HG03045 (cell line): ENCODE results near the gene SLIT3.
"Not testable (repeated sequence)": the region's sequence is repeated elsewhere in the genome, so short reads cannot be mapped to it uniquely, and the experiment has no call there.

Experiments used
- ATAC-seq: cut with Tn5 transposase; IDR thresholded peaks from one replicate; pipeline ENCODE4 v1.9.1; 2021; ENCODE audit warnings: mild to moderate bottlenecking, moderate library complexity; ENCODE audit not compliant: unreplicated experiment

The SLIT3 gene

DNA sequence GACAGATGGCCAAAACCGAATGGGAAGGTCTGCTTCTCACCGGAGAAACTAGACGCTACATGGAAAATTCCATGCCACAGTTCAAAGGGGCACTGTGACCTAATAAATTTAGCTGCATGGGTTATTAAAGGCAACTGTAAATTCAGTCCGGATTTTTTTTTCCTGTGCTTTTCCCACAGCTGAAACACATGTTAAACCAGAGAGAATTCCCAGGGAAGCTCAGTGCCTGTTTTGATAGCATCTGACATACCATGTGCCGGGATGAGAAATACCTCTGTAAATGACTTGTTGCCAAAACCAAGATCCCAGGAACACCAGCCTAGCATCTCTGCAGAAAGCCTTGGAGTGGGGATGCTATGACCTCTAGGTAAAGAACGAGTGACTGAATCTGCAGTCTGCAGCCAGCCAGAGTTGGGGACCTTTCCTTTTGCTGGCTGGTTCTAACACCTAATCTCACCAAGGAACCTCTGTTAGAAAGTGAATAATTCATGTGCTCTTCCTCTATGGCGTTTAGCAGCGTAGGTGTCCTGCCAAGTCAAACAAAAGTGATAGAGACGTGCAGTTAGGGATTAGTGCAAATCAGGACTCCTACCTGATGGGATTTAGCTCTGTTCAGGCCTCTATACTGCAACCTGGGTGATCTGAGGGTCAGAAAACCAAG lies 77.9 kb downstream of the SLIT3 start:
- no peak for ATAC-seq

DNA sequence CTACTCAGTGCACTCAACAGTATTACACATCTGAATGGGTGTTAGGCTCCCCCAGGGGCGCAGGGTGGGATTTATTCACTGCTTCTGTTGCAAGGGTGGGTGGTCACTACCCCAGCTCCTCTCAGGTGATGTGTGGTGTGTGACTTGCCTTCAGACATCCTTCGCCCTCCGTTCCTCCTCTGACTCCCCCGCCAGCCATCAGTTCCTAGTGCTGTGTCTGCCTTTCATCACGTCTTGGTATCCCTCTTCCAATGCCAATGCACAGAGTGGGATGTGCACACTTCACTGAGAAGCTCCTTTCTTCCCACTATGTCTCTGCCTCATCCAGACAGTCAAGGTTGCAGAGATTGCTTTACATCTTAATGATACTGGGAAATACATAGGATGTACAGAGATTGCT lies 79.4 kb downstream of the SLIT3 start:
- ATAC-seq: no peak

DNA sequence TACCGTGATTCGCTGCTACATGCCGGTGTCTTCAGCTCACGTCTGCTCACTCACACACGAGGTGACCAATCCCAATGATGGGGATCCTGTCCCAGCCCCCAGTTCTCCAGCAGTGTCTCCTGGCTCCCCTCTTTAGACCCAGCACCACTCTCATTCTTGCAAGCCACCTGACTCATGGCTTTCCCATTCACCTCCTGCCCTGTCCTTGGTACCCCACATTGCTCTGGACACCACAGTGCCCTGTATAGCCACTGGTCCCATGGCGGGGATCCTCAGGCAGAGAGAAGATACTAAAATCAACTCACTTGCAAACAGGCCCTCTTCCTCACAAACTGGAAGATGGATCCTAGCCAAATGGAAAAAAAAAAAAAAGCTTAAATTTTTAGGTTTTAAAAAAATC lies 81.0 kb downstream of the SLIT3 start:
- no peak for ATAC-seq

DNA sequence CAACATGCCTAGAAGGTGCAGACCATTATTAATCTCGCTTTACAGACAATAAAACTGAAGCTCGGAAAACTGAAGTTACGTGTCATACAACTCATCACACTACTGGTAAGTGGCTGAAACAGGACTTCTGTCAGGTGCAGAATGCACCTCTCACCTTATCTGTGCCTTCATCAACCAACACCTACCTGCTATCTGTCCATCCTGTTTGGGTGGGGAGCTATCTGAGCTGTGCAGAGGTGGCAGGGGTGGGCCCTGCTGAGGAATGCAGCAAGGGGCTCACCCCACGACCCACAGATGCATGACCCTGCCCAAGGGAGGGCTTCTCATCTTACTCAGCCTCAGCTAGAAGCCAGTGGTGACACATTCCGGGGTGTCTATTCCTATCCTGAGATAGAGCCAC lies 81.6 kb downstream of the SLIT3 start:
- ATAC-seq: no peak

DNA sequence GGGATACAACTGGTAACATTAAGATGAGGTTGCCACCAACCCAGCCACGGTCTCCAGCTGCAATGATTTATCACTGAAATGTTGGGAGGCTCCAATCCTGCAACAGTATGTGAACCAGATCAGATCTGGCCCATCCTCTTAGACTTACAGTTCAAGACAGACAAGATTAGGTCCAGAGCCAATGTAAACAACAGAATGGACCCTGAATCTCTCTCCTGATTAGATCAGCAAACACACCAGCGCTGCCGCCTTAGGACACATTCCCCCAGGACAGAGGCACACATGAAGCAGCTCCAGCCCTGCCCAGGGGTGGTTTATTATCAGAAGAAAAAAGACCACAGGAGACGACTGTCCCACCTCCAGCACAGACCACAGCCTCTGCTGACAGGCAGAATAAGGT lies 82.1 kb downstream of the SLIT3 start:
- no peak for ATAC-seq

DNA sequence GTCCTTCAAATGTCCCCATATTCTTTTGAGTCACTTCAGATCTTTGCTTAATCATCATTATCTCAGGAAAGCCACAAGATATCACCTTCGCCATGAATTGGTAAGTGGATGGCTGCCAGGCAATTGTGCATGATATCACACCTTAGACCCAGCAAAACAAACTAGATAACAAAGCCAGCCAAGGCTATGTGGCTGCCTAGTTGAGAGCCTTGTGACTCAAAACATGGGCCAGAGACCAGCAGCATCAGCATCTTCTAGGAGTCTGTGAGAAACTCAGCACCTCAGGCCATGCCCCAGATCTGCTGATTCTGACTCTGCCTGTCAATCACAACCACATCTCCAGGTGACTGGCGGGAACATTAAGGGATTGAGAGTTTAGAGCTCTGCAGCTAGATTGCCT lies 82.8 kb downstream of the SLIT3 start:
- no peak for ATAC-seq

DNA sequence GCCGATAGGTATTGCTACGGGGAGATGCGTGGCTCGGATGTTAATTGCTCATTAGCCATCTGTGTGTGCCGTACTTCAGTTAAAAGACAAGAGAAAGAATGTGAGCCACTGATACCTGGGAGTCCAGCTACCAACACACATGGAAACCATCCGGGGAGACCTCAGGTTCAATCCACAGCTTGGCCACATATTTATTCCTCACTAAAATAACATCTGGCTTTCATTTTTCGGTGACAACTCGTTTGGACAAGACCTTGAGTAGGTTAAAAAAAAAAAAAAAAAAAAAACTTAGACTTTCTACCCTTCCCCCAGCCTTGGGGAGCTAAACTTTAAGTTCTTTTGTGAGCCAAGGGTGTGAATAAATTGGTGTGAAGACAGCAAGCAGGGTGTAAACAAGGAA lies 84.1 kb downstream of the SLIT3 start:
- ATAC-seq: no peak

DNA sequence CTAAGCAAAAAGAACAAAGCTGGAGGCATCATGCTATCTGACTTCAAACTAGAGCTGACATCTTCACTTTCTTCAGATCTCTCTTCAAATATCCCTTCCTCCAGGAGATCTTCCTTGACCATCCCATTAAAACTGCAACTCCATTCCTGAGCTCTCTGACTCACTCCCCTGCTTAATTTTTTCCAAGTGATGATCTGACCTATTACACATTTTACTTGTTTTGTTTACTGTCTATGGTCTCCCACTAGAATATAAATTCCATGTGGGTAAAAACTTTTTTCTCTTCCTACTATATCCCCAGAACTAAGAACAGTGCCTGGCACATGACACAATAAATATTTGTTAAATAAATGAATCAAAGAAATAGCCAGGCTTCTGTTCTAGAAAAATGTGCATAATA lies 87.5 kb downstream of the SLIT3 start:
- ATAC-seq: no peak

DNA sequence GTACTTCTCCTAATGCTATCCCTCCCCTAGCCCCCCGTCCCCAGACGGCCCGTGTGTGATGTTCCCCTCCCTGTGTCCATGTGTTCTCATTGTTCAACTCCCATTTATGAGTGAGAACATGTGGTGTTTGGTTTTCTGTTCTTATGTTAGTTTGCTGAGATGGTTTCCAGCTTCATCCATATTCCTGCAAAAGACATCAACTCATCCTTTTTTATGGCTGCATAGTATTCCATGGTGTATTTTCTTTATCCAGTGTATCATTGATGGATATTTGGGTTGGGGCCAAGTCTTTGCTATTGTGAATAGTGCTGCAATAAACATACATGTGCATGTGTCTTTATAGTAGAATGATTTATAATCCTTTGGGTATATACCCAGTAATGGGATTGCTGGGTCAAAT lies 89.2 kb downstream of the SLIT3 start:
- ATAC-seq: not testable (repeated sequence)

DNA sequence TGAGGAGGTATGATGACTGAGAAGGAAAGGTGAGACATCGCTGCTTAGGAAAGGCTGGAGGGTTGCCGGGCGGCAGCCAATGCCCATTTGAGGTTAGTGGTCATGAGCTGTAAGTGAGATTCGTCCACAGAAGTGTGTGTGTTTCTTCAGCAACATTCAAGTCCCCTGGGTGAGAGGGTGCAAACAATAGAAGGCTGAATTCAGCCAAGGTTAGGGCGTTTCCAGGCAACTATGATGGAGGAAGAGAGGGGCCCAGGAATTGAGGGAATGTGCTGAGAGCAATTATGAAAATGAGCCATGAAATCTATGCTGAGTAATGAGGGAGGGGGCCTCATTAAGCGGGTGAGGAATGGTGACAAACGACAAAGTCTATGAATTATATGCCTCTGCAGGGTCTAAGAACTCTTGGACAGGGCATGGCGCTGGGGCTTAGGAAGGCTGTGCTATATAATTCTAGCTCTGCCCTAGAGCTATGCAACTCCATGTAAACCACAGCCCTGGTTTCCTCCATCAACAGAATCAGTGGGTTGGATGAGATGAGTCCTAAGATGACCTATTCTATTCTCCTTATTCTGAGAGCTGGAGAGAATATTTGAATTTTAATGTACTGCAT lies 96.0 kb downstream of the SLIT3 start:
- ATAC-seq: no peak

DNA sequence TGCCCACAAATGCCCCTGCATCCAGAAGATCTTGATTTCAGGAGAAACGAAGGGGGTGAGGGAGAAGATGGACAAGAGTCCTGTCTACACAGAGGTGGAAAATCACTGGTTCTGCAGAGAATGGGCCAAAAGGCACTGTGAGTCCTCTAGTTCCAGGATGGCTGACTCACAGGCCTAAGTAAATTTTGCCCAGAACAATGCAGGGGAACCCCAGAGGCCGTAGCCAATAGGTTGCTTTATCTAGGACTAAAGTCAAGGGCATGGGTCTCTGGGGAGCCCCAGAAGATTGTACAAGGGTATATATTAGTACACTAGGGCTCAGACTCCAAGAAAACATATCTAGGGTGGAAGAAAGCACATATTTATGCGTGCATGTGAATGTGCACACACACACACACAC lies 98.0 kb downstream of the SLIT3 start:
- ATAC-seq: no peak

DNA sequence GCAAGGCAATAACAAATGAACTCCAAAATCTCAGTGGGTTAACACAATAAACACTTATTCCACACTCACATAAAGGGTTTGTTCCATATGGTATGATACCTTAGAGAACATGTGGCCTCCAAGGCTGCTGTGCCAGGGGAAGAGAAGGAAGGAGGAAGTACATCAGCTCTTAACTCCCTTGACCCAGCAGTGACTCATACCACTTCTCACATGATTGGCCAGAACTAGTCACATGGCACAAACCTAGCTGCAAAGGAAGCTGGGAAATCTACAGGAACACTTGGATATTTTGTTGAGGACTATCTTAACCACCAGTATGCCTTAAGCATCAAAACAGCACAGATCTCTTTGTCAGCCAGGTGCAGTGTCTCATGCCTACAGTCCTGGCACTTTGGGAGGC lies 99.3 kb downstream of the SLIT3 start:
- no peak for ATAC-seq

DNA sequence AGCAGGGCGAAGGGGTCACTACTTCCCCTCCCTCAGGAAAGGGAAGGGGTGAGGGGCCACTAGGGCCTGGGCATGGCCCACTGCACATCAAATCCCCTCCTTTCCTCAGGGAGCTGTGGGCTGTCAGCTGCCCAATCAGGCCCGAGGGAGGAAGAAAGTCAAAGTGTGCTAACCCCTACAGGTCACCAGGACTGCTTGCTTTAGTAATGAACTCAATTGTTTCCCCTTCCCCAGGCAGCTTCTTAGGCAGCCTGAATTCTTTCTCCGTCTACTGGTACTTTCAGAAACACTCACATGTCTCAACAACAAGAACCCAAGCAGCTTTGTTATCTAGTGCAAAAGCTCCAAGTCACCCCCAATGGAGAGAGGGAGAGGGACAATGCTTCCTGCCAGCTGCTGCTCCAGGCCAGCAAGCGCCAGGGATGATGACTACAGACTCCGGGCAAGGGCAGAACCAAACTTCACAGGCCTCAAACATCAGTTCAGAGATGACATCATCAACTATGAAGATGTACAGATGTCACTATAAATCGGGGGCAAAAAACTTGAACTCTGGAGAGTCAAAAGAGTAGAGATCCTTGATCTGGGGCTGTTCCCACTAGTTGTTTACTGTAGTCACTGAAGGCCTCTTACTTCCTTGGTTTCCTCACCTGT lies 100.7 kb downstream of the SLIT3 start:
- no peak for ATAC-seq

DNA sequence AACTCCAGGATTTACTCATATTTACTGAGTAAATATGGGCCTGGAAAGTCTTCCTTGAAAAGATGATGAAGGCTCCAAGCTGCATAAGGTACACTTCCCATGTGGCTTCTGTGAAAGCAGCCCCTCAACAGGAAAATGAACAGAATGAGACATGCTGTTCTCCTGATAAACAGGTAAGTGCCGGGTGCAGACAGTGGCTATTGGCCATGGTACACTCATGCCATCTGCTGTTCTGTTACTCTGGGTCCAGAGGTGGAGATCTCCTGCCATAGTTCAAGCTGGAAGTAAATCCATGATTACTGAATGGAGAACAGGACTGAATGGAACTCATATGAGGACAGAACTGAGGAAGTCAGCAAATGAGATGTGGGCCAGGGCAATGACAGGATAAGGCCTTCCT lies 103.6 kb downstream of the SLIT3 start:
- ATAC-seq: no peak

DNA sequence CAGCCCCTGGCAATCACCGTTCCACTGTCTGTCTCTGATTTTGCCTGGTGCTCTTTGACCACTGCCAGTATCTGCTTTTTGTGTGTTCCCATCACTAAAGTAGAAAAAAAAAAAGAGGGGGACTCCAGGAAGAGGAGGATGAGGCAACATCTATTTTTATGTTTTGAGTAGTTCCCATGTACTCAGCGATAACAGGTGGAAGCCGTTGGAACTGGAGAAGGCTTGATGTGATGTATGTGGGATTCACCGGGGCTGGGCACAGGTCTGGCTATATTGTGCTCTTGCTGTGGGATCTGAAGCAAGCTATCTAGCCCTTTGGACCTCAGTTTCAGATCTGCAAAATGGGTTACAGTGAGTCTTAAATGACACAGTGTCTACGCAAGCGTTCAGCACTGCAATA lies 104.9 kb downstream of the SLIT3 start:
- ATAC-seq: no peak

DNA sequence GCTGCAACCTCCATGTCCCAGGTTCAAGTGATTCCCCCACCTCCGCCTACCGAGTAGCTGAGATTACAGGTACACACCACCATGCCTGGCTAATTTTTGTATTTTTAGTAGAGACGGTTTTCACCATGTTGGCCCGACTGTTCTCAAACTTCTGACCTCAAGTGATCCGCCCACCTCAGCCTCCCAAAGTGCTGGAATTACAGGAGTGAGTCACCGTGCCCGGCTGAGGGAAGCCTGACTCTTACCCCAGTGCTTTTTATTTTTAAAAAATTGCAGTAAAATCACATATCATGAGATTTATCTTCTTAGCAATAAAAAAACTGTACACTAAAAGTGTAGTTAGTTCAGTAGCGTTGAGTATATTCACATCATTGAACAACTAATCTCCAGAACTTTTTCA lies 105.3 kb downstream of the SLIT3 start:
- ATAC-seq: no peak

DNA sequence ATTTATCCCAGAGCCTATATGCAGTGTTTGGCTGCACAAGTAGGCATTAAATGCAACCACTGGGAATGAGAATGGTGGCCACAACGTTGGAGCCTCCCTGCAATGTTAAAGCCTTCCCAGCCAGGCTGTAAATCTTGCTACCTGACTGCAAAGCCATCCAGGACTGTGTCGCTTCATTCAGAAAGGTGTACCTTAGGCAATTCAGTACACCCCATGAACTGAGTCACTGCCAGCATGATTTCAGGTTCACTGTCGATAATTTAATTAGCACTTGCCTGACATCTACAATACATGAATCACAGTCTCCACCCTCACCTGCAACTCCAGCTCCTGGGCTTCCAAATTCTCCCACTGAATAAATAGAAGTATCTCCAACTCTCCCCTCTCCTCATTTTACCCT lies 108.4 kb downstream of the SLIT3 start:
- ATAC-seq: no peak

DNA sequence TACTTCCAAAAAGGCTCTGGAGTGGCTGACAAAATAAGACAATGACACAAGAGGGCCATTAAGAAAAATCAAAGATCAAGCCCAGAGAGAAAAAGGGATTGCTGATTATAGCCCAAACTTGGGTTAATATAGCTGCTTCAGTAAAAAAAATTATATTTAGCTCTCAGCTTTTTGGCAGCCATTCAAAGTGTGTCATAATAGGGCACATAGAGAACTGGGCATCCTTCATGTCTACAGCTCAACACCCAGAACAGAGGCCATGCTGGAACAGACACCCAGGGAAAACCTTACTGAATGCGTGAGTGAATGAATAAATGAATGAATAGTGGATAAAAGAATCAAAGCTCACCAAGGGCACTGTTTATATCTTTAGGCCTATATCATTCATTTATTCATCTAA lies 110.1 kb downstream of the SLIT3 start:
- ATAC-seq: no peak

DNA sequence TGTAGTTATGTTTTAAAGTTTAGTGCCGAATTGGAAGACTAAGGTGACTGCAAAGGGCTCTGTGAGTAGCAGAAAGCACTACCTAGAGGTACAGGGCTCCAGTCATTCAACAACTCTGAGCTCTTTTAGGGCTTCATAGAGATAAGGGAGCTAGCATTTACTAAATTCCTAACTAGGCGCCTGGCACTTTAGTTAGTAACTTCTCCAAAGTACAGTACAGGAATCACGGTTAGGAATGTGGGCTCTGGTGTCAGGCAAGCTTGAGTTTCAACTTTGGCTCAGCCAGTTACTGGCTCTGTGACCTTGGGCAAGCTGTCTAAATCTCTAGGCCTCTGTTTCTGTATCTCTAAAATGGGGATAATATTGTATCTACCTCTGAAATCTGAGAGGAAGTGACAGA lies 115.3 kb downstream of the SLIT3 start:
- ATAC-seq: no peak

DNA sequence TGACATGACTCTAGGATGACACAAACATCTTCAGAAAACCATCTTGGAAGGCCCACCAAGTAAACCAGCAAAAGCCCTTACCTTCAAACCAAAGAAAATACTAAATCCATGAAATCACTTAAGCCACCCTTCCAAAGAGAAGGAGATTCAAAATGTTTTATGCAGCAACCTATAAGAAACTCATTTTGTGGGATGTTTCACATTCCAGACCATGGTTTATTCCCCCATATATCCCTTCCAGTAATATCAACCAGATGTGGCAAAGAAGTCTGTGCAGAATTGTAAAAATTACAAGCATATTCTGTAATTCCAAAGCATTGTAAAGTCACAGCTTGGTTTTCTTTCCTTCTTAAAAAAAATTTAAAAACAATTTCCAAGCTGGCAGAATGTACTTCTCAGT lies 117.4 kb downstream of the SLIT3 start:
- no peak for ATAC-seq

DNA sequence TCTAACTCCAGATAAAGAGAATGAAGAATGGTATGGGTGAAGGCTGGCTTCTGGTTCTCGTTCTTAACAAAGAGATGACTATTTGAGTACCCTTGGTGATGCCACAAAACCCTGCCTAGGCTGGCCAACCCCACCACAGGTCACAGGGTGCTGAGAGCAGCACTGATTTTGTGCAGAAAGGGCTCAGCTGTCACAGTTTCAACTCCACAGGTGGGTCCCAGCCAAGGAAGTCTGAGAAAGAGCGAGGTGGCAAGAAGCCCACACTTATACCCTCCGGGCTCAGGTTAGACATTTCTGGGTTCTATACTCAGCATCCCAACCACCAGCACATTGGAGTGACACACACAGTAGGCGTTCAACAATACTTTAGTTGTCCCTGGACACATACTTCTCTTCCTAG lies 118.1 kb downstream of the SLIT3 start:
- no peak for ATAC-seq

DNA sequence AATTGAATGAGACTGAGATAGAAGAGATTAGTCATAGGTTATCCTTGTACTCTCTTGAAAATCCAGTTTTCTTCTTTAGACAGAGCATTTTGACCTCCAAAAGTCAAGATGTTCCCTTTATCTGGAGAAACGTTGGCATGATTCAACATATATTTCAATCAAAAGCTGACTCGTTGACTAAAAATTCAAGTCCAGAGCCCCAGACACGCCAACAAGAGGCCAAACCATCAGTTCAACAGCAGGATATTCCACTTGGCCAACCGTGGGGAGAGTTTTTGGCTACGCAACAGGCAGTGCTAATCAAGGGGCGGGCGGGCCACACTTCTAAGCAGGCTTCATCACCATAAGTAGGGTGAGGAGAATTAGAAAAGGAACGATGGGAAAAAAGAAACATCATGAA lies 119.1 kb downstream of the SLIT3 start:
- no peak for ATAC-seq

DNA sequence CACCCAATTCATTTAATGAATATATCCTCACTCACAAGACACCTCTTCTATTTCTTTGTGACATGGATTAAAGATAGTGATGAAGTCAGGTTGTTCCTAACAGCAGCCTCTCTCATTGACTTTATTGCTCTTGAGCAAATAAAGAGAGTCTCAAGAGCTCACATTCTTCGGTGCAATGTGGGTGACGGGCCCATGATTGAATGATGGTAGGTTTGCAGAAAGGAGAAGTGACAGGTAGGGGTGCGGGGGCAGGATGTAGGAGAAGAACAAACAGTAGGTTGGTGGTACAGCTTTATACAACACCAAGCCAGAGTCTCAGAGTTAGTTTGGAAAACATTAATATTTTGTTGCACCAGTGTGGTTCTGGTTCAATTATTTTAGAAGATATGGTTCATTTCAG lies 122.2 kb downstream of the SLIT3 start:
- ATAC-seq: no peak
